Measurements from ENCODE around the gene TOR1AIP2.
"Not testable (repeated sequence)": the region's sequence is repeated elsewhere in the genome, so short reads cannot be mapped to it uniquely, and the experiment has no call there.

TOR1AIP2 gene

DNA sequence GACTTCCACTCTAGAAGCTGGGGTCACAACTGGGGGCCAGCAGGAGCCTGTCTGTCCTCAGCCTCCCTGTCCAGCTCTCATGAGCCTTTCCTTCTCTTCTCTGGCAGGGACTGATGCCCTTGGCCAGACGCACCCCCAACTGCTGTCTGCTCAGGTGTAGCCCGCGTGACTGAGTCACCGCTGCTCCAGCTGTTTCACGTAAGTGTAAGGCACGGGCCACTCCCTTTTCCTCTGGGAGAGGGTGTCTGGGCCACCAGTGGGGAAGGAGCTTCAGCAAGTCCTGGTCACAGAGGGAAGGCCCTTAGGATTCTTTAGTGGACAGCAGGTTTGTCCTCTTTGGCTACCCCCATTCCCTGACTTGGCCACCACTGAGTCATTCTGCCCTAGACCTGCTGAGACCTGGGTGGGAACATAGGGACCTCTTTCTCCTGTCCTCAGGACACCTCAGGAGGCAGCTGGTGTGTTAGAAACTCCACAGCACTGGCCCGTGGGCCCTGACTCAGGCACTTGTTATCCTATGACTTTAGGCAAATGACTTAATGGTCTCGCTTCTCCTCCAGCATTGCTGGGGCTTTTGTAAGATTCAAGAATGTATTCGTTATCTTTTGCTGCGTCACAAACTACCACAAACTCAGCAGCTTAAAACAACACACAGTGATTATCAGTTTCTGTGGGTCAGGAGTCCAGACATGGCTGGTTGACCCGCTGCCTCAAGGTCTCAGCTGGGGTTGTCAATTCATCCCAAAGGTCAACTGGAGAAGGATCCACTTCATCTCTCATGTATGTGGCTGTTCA lies 69.7 kb downstream of the TOR1AIP2 start:
- no peak for DNase-seq (ENCODE audit: low read depth in 2 of 2)

DNA sequence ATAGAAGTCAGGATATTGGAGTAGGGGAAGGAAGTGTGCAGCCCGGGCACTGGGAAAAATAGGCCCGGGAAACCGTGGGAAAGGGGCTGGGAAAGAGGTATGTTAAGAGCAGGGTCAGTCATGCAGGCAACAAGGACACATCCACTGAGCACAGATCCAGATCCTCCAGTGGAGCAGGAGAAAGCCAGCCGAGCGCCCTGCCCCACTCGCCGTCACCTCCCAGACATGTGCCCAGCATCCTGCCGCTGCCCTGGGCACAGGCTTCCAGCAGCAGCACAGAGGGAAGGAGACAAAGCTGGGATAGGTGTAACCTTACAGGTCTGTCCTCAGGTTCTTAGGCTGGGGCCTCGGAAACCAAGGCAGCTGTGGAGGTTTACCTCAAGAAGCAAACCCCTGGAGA lies 70.3 kb downstream of the TOR1AIP2 start:
- DNase-seq (ENCODE audit: low read depth in 2 of 2): no peak

DNA sequence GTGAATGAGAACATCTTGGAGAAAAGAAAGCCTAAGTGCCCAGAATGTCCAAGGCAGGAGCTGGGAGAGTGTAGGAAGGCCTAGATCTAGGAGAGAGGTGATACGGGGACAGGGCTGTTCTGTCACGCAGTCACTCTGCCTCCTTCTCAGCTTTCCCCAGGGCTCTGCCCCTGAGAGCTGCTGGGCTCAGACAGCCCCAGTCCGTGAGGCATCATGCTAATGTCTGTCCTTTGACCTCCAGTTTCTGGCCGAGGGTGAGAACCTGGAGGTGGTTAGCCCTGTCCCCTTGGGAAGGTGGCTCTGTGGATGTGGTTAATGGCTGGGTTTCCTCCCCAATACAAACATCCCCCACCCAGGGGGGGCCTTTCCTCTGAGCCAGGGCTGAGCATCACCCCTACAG lies 71.3 kb downstream of the TOR1AIP2 start:
- DNase-seq (ENCODE audit: low read depth in 2 of 2): no peak

DNA sequence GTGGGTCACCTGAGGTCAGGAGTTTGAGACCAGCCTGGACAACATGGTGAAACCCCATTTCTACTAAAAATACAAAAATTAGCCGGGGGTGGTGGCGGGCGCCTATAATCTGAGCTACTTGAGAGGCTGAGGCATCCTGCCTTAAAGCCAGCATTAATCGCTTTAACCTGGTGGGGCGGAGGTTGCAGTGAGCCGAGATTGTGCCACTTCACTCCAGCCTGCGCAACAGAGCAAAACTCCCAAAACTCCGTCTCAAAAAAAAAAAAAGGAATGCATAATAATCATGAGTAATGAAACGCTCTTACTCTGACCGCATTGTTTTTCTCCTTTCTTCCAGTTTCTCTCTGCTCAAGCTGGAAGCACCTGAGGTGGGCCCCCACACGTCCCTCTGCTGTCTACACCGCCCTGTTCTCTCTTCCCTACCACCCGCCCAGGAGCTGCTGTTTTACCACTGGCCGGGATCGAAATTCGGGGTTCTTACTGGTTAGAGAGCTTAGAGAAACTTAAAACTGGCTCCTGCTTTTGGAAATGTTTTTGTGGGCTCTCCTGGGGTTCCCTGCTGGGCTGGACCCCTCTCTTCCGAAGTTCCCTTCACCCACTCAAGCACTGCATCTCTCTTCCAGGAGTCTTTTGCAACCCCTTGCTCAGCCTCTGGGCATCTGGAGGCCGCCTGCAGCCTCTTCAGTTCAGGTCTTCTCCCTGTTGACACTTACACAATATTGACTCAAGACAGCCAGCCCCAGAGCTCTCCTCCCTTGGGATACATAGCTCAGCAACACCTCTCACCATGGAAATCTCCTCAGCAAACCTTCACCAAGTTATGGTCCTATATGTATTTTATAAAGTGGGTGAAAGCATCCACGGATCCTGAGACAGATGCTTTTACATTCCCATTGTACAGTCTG lies 72.1 kb downstream of the TOR1AIP2 start:
- DNase-seq (ENCODE audit: low read depth in 2 of 2): no peak

DNA sequence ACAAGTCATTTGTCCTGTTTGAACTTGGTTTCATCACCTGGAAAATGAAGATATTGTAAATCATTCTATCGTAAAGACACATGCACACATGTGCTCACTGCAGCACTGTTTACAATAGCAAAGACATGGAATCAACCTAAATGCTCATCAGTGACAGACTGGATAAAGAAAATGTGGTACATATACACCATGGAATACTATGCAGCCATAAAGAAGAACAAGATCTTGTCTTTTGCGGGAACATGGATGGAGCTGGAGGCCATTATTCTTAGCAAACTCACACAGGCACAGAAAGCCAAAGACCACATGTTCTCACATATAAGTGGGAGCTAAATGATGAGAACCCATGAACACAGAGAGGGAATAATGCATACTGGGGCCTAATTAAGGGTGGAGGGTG lies 73.2 kb downstream of the TOR1AIP2 start:
- DNase-seq (ENCODE audit: low read depth in 2 of 2): not testable (repeated sequence)

DNA sequence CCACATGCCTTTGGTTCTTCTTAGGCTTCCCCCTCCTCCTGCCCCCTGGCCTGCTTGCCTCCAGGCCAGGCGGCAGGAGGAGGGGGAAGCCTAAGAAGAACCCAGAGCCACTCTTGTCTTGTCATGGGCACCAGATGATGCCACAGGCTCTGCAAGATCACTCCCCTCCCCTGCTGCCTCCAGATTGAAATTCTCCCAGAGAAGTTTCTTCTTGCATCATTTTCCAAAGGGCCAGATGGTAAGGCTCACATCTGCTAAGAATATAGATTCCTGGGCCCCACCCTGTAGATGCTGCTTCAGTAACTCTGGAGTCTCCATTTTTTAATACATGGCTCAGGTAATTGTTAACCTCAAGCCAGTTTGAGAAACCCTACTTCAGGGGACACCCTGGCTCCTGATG lies 73.7 kb downstream of the TOR1AIP2 start:
- DNase-seq (ENCODE audit: low read depth in 2 of 2): no peak

DNA sequence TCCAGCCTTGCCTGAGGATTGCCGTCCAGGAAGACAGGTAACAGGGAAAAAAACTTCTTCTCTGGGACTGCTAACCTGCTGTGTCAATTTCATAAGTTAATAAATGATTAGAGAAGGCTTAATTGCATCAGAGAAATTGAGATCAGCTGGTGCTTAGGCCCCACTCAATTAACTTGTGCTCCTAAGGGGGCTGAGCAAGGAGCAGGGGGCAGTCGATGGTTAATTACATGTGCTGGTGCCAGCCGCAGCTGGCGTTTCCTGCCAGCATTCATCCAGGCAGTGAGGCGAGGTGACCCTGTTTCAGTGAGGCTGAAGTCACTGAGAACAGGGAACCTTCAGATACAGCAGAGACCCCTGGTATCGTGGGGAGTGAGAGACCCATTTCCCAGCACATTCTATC lies 74.5 kb downstream of the TOR1AIP2 start:
- no peak for DNase-seq (ENCODE audit: low read depth in 2 of 2)

DNA sequence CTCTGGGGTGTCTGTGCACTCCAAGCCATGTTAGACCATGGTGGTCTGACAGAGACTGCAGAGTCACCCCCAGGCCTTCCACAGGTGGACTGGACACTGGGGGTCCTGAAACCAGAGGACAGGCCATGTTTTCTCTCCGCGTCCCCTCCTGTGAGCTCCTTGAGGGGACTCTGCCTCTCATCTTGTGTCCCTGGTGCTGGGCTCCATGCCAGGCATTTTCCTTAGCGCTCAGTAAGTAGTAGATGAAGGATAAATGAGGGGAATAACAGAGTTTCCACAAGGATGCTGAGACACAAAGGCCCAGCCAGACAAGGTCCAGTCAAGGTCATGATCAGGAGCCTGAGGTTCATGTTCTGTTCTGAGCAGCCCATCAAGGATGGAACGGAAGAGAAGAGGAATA lies 77.1 kb downstream of the TOR1AIP2 start:
- no peak for DNase-seq (ENCODE audit: low read depth in 2 of 2)

DNA sequence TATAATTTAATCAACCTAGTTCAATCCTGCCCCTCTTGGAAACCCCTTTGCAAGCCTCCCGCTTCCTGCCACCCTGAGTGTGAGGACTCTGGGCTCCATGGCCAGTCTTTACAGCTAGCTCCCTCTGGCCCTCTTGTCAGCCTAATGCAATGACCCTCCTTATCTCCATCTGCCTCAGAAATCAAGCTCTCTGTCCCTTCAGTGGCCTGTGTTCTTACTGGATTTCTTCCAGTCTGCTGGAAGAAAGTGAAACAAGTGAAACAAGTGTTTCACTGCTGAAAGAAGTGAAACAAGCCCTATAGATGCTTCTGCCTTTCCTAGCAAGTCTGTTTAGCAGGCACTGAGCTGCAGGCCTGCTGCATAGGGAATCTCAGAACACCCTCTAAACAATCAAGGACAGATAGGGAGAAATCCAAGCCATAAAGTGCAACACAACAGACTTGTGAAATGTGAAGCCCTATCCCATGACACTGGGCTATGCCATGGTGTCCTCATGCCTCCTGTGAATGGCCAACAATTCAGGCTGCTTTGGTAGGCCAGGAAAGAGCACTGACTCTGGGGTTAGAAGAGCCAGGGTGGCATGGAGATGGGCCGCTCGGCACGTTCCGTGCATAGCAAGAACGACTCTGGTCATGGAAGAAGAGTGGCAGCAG lies 78.6 kb downstream of the TOR1AIP2 start:
- no peak for DNase-seq (ENCODE audit: low read depth in 2 of 2)

DNA sequence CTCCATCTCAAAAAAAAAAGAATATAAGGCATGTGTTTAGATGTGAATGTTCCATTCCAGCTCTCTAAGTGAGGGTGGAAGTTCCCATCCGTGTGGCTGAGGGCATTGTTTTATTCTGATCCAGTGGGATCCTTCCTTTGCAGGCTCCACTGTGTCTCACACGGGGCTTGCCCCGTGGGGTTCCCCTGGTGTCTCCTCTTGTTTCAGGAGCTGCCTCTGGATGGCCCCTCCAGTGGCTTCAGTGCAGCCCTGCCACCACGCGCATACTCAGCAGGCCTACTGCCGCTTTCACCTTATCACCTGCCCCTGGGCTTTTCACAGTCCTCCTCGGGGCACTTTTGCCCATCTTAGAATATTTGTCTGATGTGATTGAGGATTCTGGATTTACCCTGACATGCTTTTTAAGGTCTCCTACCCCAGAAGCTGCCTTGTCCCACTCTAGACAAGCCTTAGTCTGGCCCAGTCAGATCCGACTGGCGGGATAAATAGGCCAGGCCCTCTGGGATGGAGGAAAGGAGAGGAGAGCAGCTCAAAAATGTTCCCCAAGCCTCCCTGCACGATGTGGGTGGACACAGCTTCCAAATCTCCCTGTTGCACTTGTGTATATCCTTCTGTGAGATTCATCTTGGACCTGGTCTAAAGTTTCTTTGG lies 79.3 kb downstream of the TOR1AIP2 start:
- DNase-seq (ENCODE audit: low read depth in 2 of 2): no peak

DNA sequence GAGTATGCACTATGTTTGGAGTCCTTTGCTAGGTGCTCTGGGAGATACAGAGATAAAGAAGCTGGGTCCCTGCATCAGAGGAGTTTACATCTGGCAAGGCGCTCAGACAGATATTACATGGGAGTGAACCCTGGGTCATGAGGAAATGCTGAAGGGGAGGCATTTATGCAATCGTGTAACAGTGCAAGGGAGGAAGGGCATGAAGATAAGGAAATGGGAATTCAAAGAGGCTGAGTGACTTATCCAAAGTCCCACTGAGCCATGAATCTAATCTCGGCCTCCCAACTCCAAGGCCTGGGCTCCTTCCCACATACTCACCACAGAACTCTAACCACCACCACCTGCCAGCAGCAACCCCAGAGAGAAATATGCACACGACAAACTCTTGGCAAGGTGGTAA lies 82.9 kb downstream of the TOR1AIP2 start:
- DNase-seq (ENCODE audit: low read depth in 2 of 2): no peak

DNA sequence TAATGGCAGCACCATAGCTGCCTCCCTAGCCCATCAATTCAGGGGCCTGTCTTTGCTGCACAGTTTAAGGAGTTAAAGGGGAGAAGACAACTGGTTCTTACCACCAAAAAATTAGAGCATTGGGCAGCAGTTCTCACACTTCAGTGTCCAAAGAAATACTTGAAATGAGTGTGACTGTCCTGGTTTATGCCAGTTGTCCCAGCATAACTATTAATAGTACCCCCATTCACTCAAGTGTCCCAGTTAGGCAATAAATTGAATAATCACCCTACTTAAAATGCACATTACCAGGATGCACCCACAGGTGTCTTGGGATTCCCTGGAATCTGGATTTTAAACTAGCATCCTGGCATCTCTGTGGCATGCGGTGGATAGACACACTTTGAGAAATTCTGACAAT lies 83.5 kb downstream of the TOR1AIP2 start:
- no peak for DNase-seq (ENCODE audit: low read depth in 2 of 2)

DNA sequence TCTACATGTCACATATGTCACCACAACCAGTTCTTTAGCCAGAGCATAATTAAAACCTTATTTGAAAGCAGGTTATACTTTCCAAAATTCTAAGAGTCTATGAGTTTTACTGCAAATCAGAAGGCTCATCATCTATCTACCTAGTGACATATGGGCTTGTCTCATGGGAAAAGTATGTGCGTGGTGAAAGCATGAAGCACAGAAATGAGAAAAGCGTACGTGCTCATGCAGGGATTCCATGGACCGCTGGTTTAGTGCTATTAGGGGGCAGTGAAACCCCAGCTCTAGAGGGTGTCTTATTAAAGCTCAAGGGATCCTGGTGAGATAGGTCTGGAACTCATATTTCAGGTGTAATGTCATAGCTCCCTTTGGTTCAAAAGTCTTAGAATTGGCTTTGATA lies 84.3 kb downstream of the TOR1AIP2 start:
- DNase-seq (ENCODE audit: low read depth in 2 of 2): no peak

Data from activated CD4-positive, alpha-beta T cell treated with anti-CD3 and anti-CD28 coated beads for 24 hours (primary cell).